Activated CD4-positive, alpha-beta T cell treated with anti-CD3 and anti-CD28 coated beads, Interleukin-2, amount 50 U/mL, for 4 hours (primary cell): ENCODE measurements around the gene C5AR2.
"Not testable (repeated sequence)": the region's sequence is repeated elsewhere in the genome, so short reads cannot be mapped to it uniquely, and the experiment has no call there.

Experiments used
- DNase-seq, 2 experiments: peaks; one replicate each; pipeline ENCODE4 v3.0.0-alpha.2; 2020

The C5AR2 gene

DNA sequence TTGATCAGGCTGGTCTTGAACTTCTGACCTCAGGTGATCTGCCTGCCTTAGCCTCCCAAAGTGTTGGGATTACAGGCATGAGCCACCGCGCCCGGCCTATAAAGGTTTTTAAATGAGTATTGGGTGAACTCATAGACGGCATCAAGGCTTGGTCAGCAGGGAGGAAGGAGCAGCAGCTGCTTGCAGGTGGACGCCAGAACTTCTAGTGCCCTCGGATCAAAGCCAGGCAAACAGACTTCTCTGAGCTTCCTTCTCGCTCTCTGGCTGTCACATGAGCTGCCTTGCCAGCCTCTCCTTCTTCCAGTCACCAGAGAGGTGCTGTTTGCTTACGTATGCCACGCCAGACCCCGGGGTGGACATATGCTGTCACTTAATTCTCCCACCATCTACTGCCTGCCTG lies 33.5 kb downstream of the C5AR2 start:
- DNase-seq: not testable (repeated sequence)

GRCh38 chr19:47370045-47370611 lies 38.2 kb downstream of the C5AR2 start:
- no peak for DNase-seq

- DNase-seq: no peak
Measured at GRCh38 chr19:47371261-47371660, 39.3 kb downstream of the C5AR2 start.

- no peak for DNase-seq
Measured at GRCh38 chr19:47372603-47373002, 40.6 kb downstream of the C5AR2 start.

- DNase-seq: no peak
Measured at GRCh38 chr19:47373246-47374240, 41.6 kb downstream of the C5AR2 start.

DNA sequence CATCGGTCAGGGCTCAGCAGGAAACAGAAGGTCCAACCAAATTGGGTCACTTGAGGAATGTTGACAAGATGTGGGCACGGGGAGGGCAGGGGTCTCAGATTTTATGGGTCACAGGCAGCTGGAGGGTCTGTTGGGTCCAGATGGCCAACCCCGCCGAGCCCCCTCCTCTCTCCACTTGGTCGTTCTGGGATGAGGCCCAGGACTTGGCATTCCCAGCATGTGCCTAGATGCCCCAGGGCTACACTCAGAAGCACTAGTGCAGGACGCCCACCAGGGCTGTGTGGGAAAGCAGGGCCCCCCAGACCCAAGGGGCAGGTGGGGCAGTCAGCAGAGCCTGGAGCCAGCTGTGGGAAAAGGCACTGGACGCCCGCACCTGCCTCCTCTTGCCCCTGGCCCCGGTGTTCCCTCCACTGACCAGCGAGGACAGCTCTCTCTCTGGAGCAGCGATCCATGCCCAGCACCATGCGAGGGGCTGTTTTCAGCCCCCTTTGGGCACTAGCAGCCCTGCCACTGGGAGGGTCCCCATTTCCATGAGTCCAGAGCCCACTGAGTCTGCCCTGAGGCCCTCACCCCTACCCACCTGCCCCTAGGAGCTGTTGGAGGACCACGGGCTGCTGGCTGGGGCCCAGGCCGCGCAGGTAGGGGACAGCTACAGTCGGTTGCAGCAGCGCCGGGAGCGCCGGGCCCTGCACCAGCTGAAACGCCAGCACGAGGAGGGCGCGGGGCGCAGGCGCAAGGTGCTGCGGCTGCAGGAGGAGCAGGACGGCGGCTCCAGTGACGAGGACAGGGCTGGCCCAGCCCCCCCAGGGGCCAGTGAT lies 43.1 kb downstream of the C5AR2 start:
- DNase-seq: no peak

DNA sequence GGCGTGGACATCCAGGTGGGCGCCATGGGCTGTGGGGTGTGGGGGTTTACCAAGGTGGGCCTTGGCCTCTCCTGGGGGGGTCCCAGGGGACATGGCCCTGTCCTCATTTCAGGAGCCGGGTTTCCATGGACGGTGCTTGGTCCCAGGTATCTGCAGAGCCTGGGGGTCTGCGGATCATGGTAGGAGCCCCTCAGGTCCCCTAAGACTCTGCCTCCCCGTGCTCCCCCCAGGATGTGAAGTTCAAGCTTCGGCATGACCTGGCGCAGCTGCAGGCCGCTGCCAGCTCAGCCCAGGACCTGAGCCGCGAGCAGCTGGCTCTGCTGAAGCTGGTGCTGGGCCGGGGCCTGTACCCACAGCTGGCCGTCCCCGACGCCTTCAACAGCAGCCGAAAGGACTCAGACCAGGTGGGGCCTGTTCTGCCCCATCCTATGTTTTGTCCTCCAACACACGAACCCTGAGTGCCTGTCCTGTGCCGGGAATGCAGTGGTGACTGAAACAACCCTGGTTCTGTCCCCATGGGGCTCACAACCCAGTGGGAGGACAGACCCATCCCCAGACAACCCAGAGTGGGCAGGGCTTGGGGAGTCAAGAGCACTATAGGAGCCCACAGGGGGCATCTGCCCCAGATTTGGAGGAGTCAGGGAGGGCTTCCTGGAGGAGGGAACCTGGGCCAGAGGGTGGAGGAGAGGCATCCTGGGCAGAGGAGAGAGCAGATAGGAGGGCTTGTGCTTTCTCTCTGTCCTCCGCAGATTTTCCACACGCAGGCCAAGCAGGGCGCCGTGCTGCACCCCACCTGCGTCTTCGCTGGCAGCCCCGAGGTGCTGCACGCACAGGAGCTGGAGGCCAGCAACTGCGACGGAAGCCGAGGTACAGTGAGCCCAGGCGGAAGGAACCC lies 44.0 kb downstream of the C5AR2 start:
- DNase-seq: no peak

GRCh38 chr19:47376589-47377144 lies 44.7 kb downstream of the C5AR2 start:
- DNase-seq: no peak

- DNase-seq: no peak
Measured at GRCh38 chr19:47377208-47377701, 45.3 kb downstream of the C5AR2 start.

- DNase-seq: no peak
Measured at GRCh38 chr19:47377801-47378200, 45.8 kb downstream of the C5AR2 start.

GRCh38 chr19:47378246-47378645 lies 46.3 kb downstream of the C5AR2 start:
- no peak for DNase-seq

DNA sequence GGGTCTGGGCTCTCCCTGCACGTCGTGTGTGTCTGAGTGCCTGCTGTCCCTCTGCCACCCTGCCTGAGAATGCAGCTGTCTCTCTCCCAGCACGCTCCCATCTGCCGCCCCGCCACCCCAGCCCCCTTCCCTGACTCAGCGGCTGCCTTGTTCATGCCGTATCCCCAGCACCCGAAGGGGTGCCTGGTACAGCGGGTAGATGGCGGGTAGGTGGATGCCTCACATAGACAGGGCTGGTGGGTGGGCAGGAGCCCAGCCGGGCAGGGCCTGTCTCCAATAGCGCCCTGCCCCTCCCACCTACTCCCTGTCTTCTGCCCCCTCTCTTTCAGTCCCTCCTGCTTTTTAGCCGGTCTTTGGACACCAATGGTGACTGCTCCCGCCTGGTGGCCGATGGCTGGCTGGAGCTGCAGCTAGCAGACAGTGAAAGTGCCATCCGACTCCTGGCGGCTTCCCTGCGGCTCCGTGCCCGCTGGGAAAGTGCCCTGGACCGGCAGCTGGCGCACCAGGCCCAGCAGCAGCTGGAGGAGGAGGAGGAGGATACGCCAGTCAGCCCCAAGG lies 47.5 kb downstream of the C5AR2 start:
- no peak for DNase-seq

DNA sequence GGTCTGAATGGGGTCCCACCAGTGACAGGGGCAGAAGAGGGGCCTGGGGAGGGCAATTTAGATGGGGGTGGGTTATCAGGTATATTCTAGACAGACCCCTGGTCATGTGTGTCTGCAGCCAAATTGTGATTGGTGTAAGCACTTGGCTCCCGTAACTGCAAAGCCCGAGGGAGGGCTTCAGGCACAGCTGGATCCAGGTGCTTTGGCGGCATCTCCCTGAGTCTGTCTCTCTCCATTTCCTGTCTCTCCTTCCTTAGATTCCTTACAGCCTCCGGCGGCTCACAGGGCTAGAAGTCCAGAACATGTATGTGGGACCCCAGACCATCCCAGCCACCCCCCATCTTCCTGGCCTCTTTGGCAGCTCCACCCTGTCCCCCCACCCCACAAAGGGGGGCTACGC lies 48.6 kb downstream of the C5AR2 start:
- no peak for DNase-seq

- no peak for DNase-seq
Measured at GRCh38 chr19:47381121-47381520, 49.1 kb downstream of the C5AR2 start.

DNA sequence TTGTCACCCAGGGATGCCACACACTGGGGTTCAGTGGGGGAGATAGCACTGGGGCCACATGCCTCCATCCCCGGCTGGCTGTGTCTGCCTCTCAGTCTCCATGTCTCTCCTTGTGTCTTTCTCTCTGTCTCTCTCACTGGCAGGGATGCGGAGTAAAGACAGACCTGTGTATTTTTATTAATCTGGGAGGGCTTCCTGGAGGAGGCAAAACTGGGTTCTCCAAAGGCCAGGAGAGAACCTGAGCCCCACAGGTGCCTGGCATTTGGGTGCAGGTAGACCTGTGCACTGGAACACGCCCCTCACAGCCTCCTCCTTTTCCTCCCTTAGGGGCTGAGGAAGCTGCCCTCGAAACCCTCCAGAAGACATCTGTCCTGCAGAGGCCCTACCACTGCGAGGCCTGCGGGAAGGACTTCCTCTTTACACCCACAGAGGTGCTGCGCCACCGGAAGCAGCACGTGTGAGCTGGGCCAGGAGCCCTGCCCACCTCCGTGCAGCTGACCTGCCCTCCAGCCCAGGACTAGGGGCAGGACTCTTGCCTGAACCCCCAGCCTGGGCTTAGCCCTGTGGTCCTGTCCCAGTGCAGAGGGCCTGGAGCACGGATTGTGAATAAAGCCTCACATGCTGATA lies 49.8 kb downstream of the C5AR2 start:
- no peak for DNase-seq

GRCh38 chr19:47383890-47384289 lies 51.9 kb downstream of the C5AR2 start:
- DNase-seq: not testable (repeated sequence)

- DNase-seq: not testable (repeated sequence)
Measured at GRCh38 chr19:47384533-47384932, 52.6 kb downstream of the C5AR2 start.

DNA sequence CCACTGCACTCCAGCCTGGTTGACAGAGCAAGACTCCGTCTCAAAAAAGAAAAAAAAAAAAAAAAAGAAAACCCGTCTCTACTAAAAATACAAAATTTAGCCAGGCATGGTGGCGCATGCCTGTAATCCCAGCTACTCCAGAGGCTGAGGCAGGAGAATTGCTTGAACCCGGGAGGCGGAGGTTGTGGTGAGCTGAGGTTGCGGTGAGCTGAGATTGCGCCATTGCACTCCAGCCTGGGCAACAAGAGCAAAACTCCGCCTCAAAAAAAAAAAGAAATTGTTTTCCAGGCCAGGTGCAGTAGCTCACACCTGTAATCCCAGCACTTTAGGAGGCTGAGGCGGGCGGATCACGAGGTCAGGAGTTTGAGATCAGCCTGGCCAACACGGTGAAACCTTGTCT lies 54.6 kb downstream of the C5AR2 start:
- not testable (repeated sequence) for DNase-seq

- DNase-seq: not testable (repeated sequence)
Measured at GRCh38 chr19:47387623-47388022, 55.6 kb downstream of the C5AR2 start.

DNA sequence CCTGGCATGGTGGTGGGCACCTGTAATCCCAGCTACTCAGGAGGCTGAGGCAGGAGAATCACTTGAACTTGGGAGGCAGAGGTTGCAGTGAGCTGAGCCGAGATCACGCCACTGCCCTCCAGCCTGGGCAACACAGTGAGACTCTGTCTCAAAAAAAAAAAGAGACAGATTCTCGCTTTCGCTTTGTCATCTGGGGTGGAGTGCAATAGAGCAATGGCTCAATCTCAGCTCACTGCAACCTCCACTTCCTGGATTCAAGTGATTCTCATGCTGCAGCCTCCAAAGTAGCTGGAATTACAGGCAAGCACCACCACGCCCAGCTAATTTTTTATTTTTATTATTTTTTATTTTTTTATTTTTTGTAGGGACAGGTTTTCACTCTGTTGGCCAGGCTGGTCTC lies 56.7 kb downstream of the C5AR2 start:
- not testable (repeated sequence) for DNase-seq

DNA sequence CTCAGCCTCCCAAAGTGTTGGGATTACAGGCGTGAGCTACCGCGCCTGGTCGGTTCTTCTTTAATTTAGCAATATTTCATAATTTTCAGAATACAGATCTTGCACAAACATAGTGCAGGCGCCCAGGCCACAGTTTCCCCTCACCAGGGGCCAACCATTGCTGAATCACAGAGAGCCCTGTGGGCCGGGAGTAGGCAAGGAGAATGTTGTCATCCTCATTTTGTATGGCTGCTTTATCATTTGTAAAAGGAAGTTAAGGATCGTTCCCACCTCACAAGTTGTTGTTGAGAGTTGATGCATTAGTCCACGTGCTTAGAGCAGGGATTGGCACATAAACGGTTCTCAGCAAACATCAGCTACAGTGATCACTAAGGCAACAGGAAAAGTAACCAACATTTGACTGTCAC lies 57.2 kb downstream of the C5AR2 start:
- DNase-seq: no peak
